Measurements from ENCODE around the gene FAM163A.
A peak's percentile ranks its signal among the peaks of the same experiment; 100 is the strongest.
"Not testable (repeated sequence)": the region's sequence is repeated elsewhere in the genome, so short reads cannot be mapped to it uniquely, and the experiment has no call there.

Gene FAM163A

DNA sequence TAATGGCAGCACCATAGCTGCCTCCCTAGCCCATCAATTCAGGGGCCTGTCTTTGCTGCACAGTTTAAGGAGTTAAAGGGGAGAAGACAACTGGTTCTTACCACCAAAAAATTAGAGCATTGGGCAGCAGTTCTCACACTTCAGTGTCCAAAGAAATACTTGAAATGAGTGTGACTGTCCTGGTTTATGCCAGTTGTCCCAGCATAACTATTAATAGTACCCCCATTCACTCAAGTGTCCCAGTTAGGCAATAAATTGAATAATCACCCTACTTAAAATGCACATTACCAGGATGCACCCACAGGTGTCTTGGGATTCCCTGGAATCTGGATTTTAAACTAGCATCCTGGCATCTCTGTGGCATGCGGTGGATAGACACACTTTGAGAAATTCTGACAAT, 51.1 kb downstream of the FAM163A start:
- DNase-seq = no peak

DNA sequence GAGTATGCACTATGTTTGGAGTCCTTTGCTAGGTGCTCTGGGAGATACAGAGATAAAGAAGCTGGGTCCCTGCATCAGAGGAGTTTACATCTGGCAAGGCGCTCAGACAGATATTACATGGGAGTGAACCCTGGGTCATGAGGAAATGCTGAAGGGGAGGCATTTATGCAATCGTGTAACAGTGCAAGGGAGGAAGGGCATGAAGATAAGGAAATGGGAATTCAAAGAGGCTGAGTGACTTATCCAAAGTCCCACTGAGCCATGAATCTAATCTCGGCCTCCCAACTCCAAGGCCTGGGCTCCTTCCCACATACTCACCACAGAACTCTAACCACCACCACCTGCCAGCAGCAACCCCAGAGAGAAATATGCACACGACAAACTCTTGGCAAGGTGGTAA, 51.6 kb downstream of the FAM163A start:
- no peak for DNase-seq

DNA sequence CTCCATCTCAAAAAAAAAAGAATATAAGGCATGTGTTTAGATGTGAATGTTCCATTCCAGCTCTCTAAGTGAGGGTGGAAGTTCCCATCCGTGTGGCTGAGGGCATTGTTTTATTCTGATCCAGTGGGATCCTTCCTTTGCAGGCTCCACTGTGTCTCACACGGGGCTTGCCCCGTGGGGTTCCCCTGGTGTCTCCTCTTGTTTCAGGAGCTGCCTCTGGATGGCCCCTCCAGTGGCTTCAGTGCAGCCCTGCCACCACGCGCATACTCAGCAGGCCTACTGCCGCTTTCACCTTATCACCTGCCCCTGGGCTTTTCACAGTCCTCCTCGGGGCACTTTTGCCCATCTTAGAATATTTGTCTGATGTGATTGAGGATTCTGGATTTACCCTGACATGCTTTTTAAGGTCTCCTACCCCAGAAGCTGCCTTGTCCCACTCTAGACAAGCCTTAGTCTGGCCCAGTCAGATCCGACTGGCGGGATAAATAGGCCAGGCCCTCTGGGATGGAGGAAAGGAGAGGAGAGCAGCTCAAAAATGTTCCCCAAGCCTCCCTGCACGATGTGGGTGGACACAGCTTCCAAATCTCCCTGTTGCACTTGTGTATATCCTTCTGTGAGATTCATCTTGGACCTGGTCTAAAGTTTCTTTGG, 55.2 kb downstream of the FAM163A start:
- no peak for DNase-seq

DNA sequence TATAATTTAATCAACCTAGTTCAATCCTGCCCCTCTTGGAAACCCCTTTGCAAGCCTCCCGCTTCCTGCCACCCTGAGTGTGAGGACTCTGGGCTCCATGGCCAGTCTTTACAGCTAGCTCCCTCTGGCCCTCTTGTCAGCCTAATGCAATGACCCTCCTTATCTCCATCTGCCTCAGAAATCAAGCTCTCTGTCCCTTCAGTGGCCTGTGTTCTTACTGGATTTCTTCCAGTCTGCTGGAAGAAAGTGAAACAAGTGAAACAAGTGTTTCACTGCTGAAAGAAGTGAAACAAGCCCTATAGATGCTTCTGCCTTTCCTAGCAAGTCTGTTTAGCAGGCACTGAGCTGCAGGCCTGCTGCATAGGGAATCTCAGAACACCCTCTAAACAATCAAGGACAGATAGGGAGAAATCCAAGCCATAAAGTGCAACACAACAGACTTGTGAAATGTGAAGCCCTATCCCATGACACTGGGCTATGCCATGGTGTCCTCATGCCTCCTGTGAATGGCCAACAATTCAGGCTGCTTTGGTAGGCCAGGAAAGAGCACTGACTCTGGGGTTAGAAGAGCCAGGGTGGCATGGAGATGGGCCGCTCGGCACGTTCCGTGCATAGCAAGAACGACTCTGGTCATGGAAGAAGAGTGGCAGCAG, 55.9 kb downstream of the FAM163A start:
- DNase-seq = no peak

DNA sequence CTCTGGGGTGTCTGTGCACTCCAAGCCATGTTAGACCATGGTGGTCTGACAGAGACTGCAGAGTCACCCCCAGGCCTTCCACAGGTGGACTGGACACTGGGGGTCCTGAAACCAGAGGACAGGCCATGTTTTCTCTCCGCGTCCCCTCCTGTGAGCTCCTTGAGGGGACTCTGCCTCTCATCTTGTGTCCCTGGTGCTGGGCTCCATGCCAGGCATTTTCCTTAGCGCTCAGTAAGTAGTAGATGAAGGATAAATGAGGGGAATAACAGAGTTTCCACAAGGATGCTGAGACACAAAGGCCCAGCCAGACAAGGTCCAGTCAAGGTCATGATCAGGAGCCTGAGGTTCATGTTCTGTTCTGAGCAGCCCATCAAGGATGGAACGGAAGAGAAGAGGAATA, 57.4 kb downstream of the FAM163A start:
- DNase-seq = no peak

DNA sequence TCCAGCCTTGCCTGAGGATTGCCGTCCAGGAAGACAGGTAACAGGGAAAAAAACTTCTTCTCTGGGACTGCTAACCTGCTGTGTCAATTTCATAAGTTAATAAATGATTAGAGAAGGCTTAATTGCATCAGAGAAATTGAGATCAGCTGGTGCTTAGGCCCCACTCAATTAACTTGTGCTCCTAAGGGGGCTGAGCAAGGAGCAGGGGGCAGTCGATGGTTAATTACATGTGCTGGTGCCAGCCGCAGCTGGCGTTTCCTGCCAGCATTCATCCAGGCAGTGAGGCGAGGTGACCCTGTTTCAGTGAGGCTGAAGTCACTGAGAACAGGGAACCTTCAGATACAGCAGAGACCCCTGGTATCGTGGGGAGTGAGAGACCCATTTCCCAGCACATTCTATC, 60.0 kb downstream of the FAM163A start:
- no peak for DNase-seq

DNA sequence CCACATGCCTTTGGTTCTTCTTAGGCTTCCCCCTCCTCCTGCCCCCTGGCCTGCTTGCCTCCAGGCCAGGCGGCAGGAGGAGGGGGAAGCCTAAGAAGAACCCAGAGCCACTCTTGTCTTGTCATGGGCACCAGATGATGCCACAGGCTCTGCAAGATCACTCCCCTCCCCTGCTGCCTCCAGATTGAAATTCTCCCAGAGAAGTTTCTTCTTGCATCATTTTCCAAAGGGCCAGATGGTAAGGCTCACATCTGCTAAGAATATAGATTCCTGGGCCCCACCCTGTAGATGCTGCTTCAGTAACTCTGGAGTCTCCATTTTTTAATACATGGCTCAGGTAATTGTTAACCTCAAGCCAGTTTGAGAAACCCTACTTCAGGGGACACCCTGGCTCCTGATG, 60.8 kb downstream of the FAM163A start:
- no peak for DNase-seq

DNA sequence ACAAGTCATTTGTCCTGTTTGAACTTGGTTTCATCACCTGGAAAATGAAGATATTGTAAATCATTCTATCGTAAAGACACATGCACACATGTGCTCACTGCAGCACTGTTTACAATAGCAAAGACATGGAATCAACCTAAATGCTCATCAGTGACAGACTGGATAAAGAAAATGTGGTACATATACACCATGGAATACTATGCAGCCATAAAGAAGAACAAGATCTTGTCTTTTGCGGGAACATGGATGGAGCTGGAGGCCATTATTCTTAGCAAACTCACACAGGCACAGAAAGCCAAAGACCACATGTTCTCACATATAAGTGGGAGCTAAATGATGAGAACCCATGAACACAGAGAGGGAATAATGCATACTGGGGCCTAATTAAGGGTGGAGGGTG, 61.3 kb downstream of the FAM163A start:
- not testable (repeated sequence) for DNase-seq

DNA sequence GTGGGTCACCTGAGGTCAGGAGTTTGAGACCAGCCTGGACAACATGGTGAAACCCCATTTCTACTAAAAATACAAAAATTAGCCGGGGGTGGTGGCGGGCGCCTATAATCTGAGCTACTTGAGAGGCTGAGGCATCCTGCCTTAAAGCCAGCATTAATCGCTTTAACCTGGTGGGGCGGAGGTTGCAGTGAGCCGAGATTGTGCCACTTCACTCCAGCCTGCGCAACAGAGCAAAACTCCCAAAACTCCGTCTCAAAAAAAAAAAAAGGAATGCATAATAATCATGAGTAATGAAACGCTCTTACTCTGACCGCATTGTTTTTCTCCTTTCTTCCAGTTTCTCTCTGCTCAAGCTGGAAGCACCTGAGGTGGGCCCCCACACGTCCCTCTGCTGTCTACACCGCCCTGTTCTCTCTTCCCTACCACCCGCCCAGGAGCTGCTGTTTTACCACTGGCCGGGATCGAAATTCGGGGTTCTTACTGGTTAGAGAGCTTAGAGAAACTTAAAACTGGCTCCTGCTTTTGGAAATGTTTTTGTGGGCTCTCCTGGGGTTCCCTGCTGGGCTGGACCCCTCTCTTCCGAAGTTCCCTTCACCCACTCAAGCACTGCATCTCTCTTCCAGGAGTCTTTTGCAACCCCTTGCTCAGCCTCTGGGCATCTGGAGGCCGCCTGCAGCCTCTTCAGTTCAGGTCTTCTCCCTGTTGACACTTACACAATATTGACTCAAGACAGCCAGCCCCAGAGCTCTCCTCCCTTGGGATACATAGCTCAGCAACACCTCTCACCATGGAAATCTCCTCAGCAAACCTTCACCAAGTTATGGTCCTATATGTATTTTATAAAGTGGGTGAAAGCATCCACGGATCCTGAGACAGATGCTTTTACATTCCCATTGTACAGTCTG, 62.5 kb downstream of the FAM163A start:
- no peak for DNase-seq

DNA sequence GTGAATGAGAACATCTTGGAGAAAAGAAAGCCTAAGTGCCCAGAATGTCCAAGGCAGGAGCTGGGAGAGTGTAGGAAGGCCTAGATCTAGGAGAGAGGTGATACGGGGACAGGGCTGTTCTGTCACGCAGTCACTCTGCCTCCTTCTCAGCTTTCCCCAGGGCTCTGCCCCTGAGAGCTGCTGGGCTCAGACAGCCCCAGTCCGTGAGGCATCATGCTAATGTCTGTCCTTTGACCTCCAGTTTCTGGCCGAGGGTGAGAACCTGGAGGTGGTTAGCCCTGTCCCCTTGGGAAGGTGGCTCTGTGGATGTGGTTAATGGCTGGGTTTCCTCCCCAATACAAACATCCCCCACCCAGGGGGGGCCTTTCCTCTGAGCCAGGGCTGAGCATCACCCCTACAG, 63.2 kb downstream of the FAM163A start:
- DNase-seq = no peak

DNA sequence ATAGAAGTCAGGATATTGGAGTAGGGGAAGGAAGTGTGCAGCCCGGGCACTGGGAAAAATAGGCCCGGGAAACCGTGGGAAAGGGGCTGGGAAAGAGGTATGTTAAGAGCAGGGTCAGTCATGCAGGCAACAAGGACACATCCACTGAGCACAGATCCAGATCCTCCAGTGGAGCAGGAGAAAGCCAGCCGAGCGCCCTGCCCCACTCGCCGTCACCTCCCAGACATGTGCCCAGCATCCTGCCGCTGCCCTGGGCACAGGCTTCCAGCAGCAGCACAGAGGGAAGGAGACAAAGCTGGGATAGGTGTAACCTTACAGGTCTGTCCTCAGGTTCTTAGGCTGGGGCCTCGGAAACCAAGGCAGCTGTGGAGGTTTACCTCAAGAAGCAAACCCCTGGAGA, 64.2 kb downstream of the FAM163A start:
- no peak for DNase-seq

DNA sequence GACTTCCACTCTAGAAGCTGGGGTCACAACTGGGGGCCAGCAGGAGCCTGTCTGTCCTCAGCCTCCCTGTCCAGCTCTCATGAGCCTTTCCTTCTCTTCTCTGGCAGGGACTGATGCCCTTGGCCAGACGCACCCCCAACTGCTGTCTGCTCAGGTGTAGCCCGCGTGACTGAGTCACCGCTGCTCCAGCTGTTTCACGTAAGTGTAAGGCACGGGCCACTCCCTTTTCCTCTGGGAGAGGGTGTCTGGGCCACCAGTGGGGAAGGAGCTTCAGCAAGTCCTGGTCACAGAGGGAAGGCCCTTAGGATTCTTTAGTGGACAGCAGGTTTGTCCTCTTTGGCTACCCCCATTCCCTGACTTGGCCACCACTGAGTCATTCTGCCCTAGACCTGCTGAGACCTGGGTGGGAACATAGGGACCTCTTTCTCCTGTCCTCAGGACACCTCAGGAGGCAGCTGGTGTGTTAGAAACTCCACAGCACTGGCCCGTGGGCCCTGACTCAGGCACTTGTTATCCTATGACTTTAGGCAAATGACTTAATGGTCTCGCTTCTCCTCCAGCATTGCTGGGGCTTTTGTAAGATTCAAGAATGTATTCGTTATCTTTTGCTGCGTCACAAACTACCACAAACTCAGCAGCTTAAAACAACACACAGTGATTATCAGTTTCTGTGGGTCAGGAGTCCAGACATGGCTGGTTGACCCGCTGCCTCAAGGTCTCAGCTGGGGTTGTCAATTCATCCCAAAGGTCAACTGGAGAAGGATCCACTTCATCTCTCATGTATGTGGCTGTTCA, 64.8 kb downstream of the FAM163A start:
- DNase-seq = no peak

DNA sequence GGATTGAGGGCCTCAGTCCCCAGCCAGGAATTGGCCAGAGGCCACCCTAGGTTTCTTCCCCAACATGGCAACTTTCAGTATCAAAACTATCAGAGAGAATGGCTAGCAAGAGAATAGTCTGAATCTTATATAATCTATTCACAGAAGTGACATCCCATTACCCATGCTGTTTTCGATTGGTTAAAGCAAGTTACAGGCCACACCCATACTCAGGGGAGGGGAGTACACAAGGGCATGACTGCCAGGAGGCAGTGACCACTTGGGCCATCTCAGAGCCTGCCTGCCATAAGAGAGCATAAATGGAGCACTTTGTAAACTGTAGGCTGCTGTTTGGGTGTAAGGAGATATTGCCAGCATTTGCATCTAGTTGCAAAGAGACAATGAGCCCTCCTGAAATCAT, 65.4 kb downstream of the FAM163A start:
- DNase-seq = no peak

DNA sequence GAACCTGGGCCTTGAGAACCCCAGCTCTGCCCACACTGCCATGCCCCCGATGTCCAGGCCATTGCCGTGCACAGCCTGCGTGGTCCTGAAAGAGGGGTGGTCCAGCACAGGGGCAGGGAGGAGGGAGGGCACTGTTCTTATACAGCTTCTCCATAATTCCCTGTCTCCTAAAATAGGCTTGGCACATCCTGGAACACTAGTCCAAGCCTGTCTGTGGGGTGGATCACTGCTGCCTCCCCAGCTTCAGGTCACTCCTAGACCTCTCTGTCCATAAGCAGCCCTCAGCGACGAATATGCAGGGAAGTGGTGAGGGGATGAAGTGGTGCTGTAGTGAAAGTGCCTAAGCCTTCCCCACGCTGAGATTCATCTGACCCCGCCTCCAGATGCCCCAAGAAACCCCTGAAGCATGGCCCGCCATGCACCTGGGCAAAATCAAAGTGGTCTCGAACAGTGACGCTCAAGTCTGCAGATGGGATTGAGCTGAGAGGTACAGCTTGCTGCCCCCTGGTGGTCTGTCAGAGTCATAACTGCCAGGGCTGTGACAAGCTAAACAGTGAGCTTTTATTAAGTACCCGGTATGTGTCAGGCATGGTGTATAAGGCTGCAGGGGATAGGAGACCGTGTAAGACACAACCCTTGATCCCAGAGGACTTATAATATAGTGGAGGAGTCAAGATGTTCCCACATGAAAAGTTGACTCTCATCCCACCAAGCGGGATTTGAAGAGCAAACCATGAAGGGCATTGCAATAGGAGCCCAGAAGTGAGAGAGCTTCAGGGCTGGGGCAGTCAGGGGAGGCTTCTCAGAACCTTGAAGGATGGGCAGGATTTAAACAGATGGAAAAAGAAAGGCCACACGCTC, 66.6 kb downstream of the FAM163A start:
- DNase-seq = peak in 9 of 14 donors; percentile 15 to 50 (median 31)

DNA sequence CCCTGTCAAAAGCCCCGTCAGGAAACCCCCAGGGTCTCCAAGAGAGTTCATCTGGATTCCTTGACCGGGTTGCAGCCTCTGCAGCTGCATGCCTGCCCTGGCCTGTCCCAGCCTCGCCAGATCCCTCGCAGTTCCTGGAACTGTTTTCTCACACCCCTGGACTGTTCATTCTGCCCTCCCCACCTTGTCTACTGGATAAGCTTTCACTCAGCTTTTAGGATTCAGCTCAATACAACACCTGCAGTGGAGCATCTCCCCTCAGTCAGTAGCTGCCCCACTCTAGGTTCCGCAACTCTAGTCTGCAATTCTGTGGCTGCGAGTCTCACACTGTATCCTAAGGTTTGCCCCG, 67.2 kb downstream of the FAM163A start:
- DNase-seq = no peak

DNA sequence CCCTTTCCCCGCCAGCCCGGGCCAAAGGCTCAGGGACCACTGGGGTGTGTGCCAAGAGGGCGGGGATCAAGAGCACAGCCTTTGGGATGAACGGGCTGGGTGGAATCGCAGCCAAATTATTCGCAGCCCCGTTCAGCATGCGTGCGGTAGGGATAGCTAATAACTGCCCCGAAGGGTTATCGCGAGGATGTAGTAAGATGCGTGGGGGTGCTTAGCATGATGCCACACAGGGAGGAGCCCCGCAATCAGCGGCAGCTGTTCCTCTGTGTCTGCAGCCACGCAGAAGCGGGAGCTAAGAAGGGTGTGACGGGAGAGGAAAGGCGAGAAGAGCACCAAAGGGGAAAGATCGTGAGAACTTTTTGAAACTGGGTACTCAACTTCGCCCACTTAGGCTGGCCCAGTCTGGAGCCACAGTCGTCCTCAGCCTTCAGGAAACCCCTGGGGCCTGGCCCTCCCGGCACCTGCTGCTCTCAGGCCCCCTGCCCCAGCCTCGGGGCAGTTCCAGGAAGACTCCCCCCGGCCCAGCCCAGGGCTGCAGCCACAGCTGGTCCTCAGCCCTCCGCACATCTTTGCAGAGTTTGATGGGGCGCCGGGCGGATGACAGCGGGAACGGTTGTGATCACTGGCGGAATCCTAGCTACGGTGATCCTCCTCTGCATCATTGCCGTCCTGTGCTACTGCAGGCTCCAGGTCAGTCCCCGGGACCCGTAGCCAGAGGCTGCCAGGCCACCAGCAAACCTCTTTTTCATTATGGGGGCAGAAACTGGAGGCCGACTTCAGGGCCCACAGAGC, 69.6 kb downstream of the FAM163A start:
- no peak for DNase-seq

DNA sequence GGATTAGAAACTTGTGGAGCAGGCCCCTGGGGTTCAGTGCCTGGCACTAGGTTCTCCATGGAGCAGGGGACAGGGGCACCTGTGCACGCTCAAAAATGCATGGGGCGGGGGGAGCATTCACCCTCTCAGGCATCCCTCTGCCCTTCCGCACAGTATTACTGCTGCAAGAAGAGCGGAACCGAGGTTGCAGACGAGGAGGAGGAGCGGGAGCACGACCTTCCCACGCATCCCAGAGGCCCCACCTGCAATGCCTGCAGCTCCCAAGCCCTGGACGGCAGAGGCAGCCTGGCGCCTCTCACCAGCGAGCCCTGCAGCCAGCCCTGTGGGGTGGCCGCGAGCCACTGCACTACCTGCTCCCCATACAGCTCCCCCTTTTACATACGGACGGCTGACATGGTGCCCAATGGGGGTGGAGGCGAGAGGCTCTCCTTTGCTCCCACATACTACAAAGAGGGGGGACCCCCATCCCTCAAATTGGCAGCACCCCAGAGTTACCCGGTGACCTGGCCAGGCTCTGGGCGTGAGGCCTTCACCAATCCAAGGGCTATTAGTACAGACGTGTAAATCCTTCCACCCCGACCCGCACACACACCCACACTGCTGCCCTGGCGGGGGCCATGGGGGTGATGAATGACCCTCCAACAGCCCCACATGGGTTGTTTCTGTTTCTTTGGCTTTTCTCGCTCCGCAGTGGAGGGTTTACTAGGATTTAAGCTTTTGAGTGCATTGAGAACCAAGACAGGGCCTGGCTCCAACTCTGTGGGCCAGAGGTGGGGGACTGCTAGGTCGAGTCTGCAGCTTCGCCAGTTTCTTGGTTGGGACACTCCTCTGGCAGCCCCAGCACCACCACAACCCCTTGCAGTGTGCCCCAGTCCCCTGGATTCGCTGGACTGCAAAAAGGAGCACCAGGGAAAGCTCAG, 70.8 kb downstream of the FAM163A start:
- peak in 1 of 14 donors; percentile 25 for DNase-seq

DNA sequence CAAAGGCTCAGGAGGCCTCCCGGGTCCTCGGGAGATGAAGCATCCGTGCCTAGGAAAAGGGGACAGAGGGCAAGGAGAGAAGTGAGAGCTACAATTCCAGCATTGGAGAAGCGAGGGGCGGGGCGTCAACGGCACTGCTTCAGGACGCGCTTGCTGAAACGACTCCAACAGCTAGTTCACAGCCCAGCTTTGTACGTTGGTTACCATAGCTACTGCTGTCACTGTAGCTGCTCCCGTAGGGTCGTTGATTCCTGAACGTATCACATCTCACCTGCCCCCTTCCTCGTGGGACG, 71.4 kb downstream of the FAM163A start:
- DNase-seq = peak in 2 of 14 donors; percentile 21 to 55

DNA sequence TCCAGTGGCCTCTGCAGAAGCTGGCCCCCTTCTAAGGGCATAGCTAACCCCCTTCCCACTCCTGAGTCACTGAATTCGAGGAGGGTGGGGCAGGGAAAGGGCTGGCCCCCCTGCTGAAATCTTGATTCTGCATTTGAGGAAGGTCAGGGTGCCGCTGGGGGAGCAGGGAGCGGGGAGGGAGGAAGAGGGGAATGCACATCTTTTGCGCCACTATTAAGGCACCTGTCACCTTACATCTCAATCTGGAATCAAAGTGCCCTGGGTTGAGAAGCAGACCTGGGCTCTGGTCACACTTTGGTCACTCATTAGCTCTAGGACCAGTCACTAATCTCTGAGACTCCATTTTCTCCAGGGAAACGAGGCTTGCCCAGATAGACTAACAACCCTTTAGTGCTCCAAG, 72.5 kb downstream of the FAM163A start:
- no peak for DNase-seq
